Left ventricle myocardium inferior (tissue), 1 donor: ENCODE measurements around the gene EFNA5. TPM values are rescaled to one million over a fixed set of nuclear protein-coding genes. Genes with fewer than 3 reads are reported as not detected.
"Not testable (repeated sequence)": the region's sequence is repeated elsewhere in the genome, so short reads cannot be mapped to it uniquely, and the experiment has no call there.

Experiments
- DNase-seq: peaks from one replicate; pipeline ENCODE4 v3.0.0-alpha.2; 2020
- H3K27ac ChIP-seq: fragments of 200-600 bp; replicated peaks from 2 replicates; pipeline ENCODE4 v1.8.0; 2021
- H3K27me3 ChIP-seq: fragments of 200-600 bp; 2 replicates; pipeline ENCODE4 v1.8.0; 2021; ENCODE audit warnings: low read depth
- H3K36me3 ChIP-seq: fragments of 200-600 bp; 2 replicates; pipeline ENCODE4 v1.8.0; 2021
- H3K4me1 ChIP-seq: fragments of 200-600 bp; 2 replicates; pipeline ENCODE4 v1.8.0; 2021
- H3K4me3 ChIP-seq: fragments of 200-600 bp; 2 replicates; pipeline ENCODE4 v1.8.0; 2021; ENCODE audit warnings: mild to moderate bottlenecking, moderate library complexity
- H3K9me3 ChIP-seq: fragments of 200-600 bp; replicated peaks from 2 replicates; pipeline ENCODE4 v1.8.0; 2021
- intact Hi-C: fragments of 100-400 bp; cut with micrococcal nuclease; formaldehyde crosslinking; loops from one replicate; pipeline ENCODE4 v1.11.0; 2022
- total RNA-seq: library from RNA; stranded (reverse); fragmentation: NEBNext Ultra II Directional; extraction: Animal tissue kit (Norgen Biotek cat#: 25700); gene quantifications from one replicate; pipeline ENCODE4 v1.2.1, GENCODE V29; 2021
- TF ChIP-seq, protein P1 (sequence below): fragments of 200-600 bp; IDR thresholded peaks from 2 replicates; pipeline ENCODE4 v1.8.0; 2021; ENCODE audit warnings: antibody characterized with exemption, mild to moderate bottlenecking, borderline replicate concordance
- donor health status: DM: no; HTN: yes; CAD: no; lungs with severe emphysema.

The EFNA5 gene
- total RNA-seq, 1 donor from 2014 or later: 28.2 TPM

DNA sequence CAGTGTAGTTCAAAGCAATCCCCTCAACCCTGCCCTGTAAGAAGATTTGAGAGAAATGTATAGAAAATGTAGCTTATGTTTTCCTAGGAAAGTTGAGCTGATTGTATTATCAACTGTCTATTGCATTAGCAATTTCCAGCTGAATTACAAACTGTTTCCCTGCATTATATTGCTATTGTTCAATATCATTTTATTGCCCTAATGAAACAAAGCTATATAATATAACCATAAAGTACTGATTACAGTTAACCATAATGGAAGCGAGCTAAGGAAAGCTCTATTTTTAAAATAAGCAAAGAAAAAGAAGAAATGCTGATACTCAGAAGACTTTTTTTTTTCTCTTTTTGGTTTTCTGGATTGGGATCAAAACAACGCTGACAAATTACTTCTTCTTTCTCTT lies 228.3 kb downstream of the EFNA5 start:
- TF ChIP-seq, protein P1, sequence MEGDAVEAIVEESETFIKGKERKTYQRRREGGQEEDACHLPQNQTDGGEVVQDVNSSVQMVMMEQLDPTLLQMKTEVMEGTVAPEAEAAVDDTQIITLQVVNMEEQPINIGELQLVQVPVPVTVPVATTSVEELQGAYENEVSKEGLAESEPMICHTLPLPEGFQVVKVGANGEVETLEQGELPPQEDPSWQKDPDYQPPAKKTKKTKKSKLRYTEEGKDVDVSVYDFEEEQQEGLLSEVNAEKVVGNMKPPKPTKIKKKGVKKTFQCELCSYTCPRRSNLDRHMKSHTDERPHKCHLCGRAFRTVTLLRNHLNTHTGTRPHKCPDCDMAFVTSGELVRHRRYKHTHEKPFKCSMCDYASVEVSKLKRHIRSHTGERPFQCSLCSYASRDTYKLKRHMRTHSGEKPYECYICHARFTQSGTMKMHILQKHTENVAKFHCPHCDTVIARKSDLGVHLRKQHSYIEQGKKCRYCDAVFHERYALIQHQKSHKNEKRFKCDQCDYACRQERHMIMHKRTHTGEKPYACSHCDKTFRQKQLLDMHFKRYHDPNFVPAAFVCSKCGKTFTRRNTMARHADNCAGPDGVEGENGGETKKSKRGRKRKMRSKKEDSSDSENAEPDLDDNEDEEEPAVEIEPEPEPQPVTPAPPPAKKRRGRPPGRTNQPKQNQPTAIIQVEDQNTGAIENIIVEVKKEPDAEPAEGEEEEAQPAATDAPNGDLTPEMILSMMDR: no peak
- intact Hi-C loops: no loop called here
- H3K4me1 ChIP-seq: peaks cover 26% of the 10 kb centered on the region
- no peak overlapping the region for H3K4me3 ChIP-seq
- H3K9me3 ChIP-seq: peaks cover 9% of the 10 kb centered on the region
- H3K27ac ChIP-seq: no peak overlapping the region
- H3K36me3 ChIP-seq: no peaks in the 10 kb centered on the region
- DNase-seq: no peak
- H3K27me3 ChIP-seq: no peaks in the 10 kb centered on the region

- Histone ChIP-seq H3K4me3 (no peak overlapping the region), H3K4me1 (peaks cover 46% of the 10 kb centered on the region), H3K27me3 (no peaks in the 10 kb centered on the region), H3K27ac (no peak overlapping the region), H3K36me3 (no peaks in the 10 kb centered on the region), H3K9me3 (peaks cover 9% of the 10 kb centered on the region)
- TF ChIP-seq, protein P1: no peak
- DNase-seq: no peak
- intact Hi-C loops: no loop called here
Observed at GRCh38 chr5:107439832-107440231, 230.9 kb downstream of the EFNA5 start.

GRCh38 chr5:107437986-107438510 lies 232.7 kb downstream of the EFNA5 start:
- Histone ChIP-seq H3K4me1 (peaks cover 44% of the 10 kb centered on the region), H3K9me3 (peaks cover 9% of the 10 kb centered on the region), H3K36me3 (no peaks in the 10 kb centered on the region), H3K27ac (no peak overlapping the region), H3K27me3 (no peaks in the 10 kb centered on the region), H3K4me3 (no peak overlapping the region)
- TF ChIP-seq, protein P1: no peak
- no peak for DNase-seq
- intact Hi-C loops: no loop called here

GRCh38 chr5:107437154-107437553 lies 233.6 kb downstream of the EFNA5 start:
- Histone ChIP-seq H3K27ac (no peak overlapping the region), H3K4me1 (peaks cover 53% of the 10 kb centered on the region), H3K27me3 (no peaks in the 10 kb centered on the region), H3K9me3 (peaks cover 9% of the 10 kb centered on the region), H3K4me3 (no peak overlapping the region), H3K36me3 (no peaks in the 10 kb centered on the region)
- TF ChIP-seq, protein P1: no peak
- intact Hi-C loops: no loop called here
- no peak for DNase-seq

- Histone ChIP-seq H3K4me1 (peaks cover 63% of the 10 kb centered on the region), H3K36me3 (no peaks in the 10 kb centered on the region), H3K27me3 (no peaks in the 10 kb centered on the region), H3K27ac (no peak overlapping the region), H3K9me3 (peaks cover 9% of the 10 kb centered on the region), H3K4me3 (no peak overlapping the region)
- TF ChIP-seq, protein P1: no peak
- intact Hi-C loops: no loop called here
- DNase-seq: no peak
Observed at GRCh38 chr5:107436201-107436600, 234.5 kb downstream of the EFNA5 start.

GRCh38 chr5:107435061-107435460 lies 235.7 kb downstream of the EFNA5 start:
- intact Hi-C loops: no loop called here
- no peaks in the 10 kb centered on the region for H3K36me3 ChIP-seq
- no peak overlapping the region for H3K27ac ChIP-seq
- no peak for DNase-seq
- no peak overlapping the region for H3K4me3 ChIP-seq
- peaks cover 66% of the 10 kb centered on the region for H3K4me1 ChIP-seq
- H3K27me3 ChIP-seq: no peaks in the 10 kb centered on the region
- TF ChIP-seq, protein P1: no peak
- H3K9me3 ChIP-seq: peaks cover 9% of the 10 kb centered on the region

GRCh38 chr5:107433646-107434045 lies 237.1 kb downstream of the EFNA5 start:
- DNase-seq, intact Hi-C loops, H3K27ac ChIP-seq, H3K9me3 ChIP-seq, H3K27me3 ChIP-seq, H3K36me3 ChIP-seq, H3K4me3 ChIP-seq: not testable (repeated sequence)
- peaks cover 67% of the 10 kb centered on the region for H3K4me1 ChIP-seq
